Endothelial cell of umbilical vein (primary cell): ENCODE measurements around the gene HDDC2. TPM values are rescaled to one million over a fixed set of nuclear protein-coding genes. Genes with fewer than 3 reads are reported as not detected.

ENCODE experiments used
- BruUV-seq: library from RNA; stranded (reverse); fragments of 400-500 nt; replicated peaks from 2 replicates; lab custom pipeline; 2021; lab: Mats Ljungman, UMichigan
- CTCF ChIA-PET: fragments of 300-600, 350-600 bp; sonication (Branson Sonifier 250); formaldehyde crosslinking; loops from one replicate; lab custom pipeline; 2021; ENCODE audit warnings: antibody characterized with exemption, inconsistent platforms; lab: Charles Lee
- POLR2A ChIA-PET: fragments of 300-600, 350-600 bp; sonication (Branson Sonifier 250); formaldehyde crosslinking; loops from one replicate; lab custom pipeline; 2021; ENCODE audit warnings: antibody characterized with exemption, inconsistent platforms; lab: Charles Lee
- DNase-seq: peaks from one replicate; pipeline ENCODE4 v3.0.0-alpha.2; 2011; ENCODE audit warnings: low read depth, low spot score
- FAIRE-seq: peaks from 2 replicates; lab custom pipeline; 2011; peaks lifted over from hg19 to GRCh38; lab: Jason Lieb, UNC
- H2AFZ ChIP-seq: 2 replicates; pipeline ENCODE4 v1.6.0; 2012; ENCODE audit warnings: low read depth, low read length, control low read depth, inconsistent platforms
- H3K27ac ChIP-seq: 2 replicates; pipeline ENCODE4 v1.5.1; 2011; ENCODE audit warnings: low read depth, mild to moderate bottlenecking, control low read depth, low read length, moderate library complexity; ENCODE audit not compliant: insufficient read depth
- H3K27me3 ChIP-seq, 2 experiments: 2 replicates each; pipeline versions ENCODE4 v1.6.0 to v1.6.1; 2011; ENCODE audit warnings: low read length in 2 of 2, mixed read lengths in 1 of 2; ENCODE audit not compliant: control insufficient read depth in 2 of 2, insufficient read depth in 2 of 2
- H3K36me3 ChIP-seq, 2 experiments: 2 replicates in 1 of 2; 3 replicates in 1 of 2; pipeline ENCODE4 v1.5.1; 2011; ENCODE audit warnings: low read length in 2 of 2, mild to moderate bottlenecking in 1 of 2, moderate library complexity in 1 of 2; ENCODE audit not compliant: control insufficient read depth in 2 of 2, insufficient read depth in 2 of 2; ENCODE audit errors: extremely low read depth in 1 of 2
- H3K4me1 ChIP-seq: 3 replicates; pipeline ENCODE4 v1.5.1; 2011; ENCODE audit warnings: mild to moderate bottlenecking, low read length; ENCODE audit not compliant: control insufficient read depth, insufficient read depth; ENCODE audit errors: extremely low read depth
- H3K4me2 ChIP-seq: 2 replicates; pipeline ENCODE4 v1.6.1; 2011; ENCODE audit warnings: low read length, control low read depth, mixed read lengths; ENCODE audit not compliant: insufficient read depth
- H3K4me3 ChIP-seq, 3 experiments: fragments of 200-600 bp in 1 of 3; sonication (generic), shearing (Covaris generic) in 1 of 3; replicated peaks in 1 of 3; 2 replicates each; pipeline ENCODE4 v1.5.1; 2011 to 2016; ENCODE audit warnings: control low read depth in 3 of 3, low read length in 3 of 3, mild to moderate bottlenecking in 2 of 3, inconsistent platforms in 1 of 3, low read depth in 1 of 3, moderate library complexity in 1 of 3; ENCODE audit not compliant: insufficient read depth in 1 of 3
- H3K79me2 ChIP-seq: 2 replicates; pipeline ENCODE4 v1.6.0; 2012; ENCODE audit warnings: low read length, inconsistent platforms; ENCODE audit not compliant: control insufficient read depth, insufficient read depth
- H3K9ac ChIP-seq: replicated peaks from 2 replicates; pipeline ENCODE3; 2011; ENCODE audit warnings: low read length, control low read depth; ENCODE audit not compliant: insufficient read depth; ENCODE audit errors: extremely low read depth
- H3K9me1 ChIP-seq: replicated peaks from 3 replicates; pipeline ENCODE4 v1.6.0; 2011; ENCODE audit warnings: mild to moderate bottlenecking, low read length; ENCODE audit not compliant: control insufficient read depth, insufficient read depth; ENCODE audit errors: extremely low read depth
- H3K9me3 ChIP-seq: replicated peaks from 2 replicates; pipeline ENCODE4 v1.5.1; 2012; ENCODE audit warnings: low read length, inconsistent platforms; ENCODE audit not compliant: control insufficient read depth, insufficient read depth
- H4K20me1 ChIP-seq: replicated peaks from 2 replicates; pipeline ENCODE3; 2011; ENCODE audit warnings: mild to moderate bottlenecking, low read length; ENCODE audit not compliant: control insufficient read depth, insufficient read depth; ENCODE audit errors: extremely low read depth
- EZH2 ChIP-seq: IDR thresholded peaks from 2 replicates; pipeline ENCODE4 v1.6.1; 2012; ENCODE audit warnings: borderline replicate concordance, low read depth, mild to moderate bottlenecking, moderate library complexity, low read length, inconsistent platforms; ENCODE audit not compliant: severe bottlenecking
- FOS ChIP-seq: IDR thresholded peaks from 2 replicates; pipeline ENCODE4 v1.6.1; 2011; ENCODE audit warnings: mild to moderate bottlenecking, low read length, moderate library complexity, borderline replicate concordance; ENCODE audit not compliant: insufficient read depth
- GATA2 ChIP-seq: IDR thresholded peaks from 2 replicates; pipeline ENCODE4 v1.7.0; 2011; ENCODE audit warnings: low read depth, mild to moderate bottlenecking, moderate library complexity, mixed read lengths, low read length; ENCODE audit not compliant: insufficient read length, insufficient read depth
- JUN ChIP-seq: IDR thresholded peaks from 2 replicates; pipeline ENCODE4 v1.6.1; 2011; ENCODE audit warnings: borderline replicate concordance, low read depth; ENCODE audit not compliant: insufficient read length, insufficient read depth
- MAX ChIP-seq: IDR thresholded peaks from 2 replicates; pipeline ENCODE4 v1.6.1; 2011; ENCODE audit not compliant: insufficient read depth, insufficient read length
- MYC ChIP-seq: IDR thresholded peaks from one replicate; pipeline ENCODE4 v1.6.1; 2011; ENCODE audit warnings: mild to moderate bottlenecking, low read depth, low read length
- POLR2A ChIP-seq: IDR thresholded peaks from 2 replicates; pipeline ENCODE4 v1.6.1; 2012; ENCODE audit warnings: low read depth, mild to moderate bottlenecking, control low read depth, low read length
- POLR2AphosphoS5 ChIP-seq: IDR thresholded peaks from 2 replicates; pipeline ENCODE4 v1.6.1; 2012; ENCODE audit warnings: low read depth, mild to moderate bottlenecking, control low read depth, low read length, moderate library complexity; ENCODE audit not compliant: insufficient read depth
- dilution Hi-C: fragments of 300-500 bp; cut with MboI; formaldehyde crosslinking; loops from one replicate; pipeline ENCODE4 v1.15.0; 2019; ENCODE audit warnings: low sequenced_read_pairs; ENCODE audit not compliant: extremely low pct_ligation_motif_present
- intact Hi-C: fragments of 100-400 bp; cut with micrococcal nuclease; formaldehyde crosslinking; loops from one replicate; pipeline ENCODE4 v1.10.0; 2022
- polyA plus RNA-seq, 4 experiments: library from polyadenylated mRNA; depleted of rRNA in 3 of 4; stranded (reverse) in 3 of 4; unstranded in 1 of 4; fragments of >200 nt; gene quantifications; 2 replicates each; pipeline versions ENCODE4 v1.2.1 to v1.2.3, GENCODE V29; 2011 to 2012; ENCODE audit warnings: missing spikeins in 1 of 4
- total RNA-seq: library from RNA; stranded (reverse); gene quantifications from 2 replicates; pipeline ENCODE4 v1.2.3, GENCODE V29; 2021
- TF ChIP-seq, protein P1 (sequence below), 2 donors: IDR thresholded peaks; 1 replicate in 1 of 2; 2 replicates in 1 of 2; pipeline ENCODE4 v1.5.1; 2011; ENCODE audit warnings: low read length in 2 of 2, mild to moderate bottlenecking in 2 of 2, moderate library complexity in 2 of 2, control low read depth in 1 of 2, inconsistent platforms in 1 of 2, low read depth in 1 of 2; ENCODE audit not compliant: insufficient read depth in 1 of 2; ENCODE audit errors: extremely low read depth in 1 of 2

Gene HDDC2
- total and polyA plus RNA-seq, 2 donors (not counting 3 experiments of a cell fraction or from before 2014, with no cell fraction given), result 12.6 to 13.6 TPM

DNA sequence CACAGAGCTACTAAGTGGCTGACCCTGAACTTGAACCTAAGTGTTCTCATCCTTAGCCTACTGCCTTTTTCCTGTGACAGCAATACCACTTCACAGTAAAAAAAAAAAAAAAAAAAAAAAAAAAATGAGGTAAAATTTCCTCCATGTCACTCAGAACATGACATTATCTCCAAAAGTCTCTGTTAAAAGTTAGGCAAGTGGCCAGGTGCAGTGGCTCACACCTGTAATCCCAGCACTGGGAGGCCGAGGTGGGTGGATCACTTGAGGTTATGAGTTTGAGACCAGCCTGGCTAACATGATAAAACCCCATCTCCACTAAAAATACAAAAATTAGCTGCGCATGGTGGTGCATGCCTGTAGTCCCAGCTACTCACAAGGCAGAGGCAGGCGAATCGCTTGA lies 11.2 kb upstream of the HDDC2 start:
- no peak for DNase-seq
- no peak overlapping the region for H3K4me3 ChIP-seq
- dilution Hi-C loops, result loop anchor here (10.0 kb wide), 1 partner anchor 452 kb away; no protein-coding TSS in a partner anchor
- H2AFZ ChIP-seq, result no peak overlapping the region
- H3K27ac ChIP-seq, result no peak overlapping the region
- no peaks in the 10 kb centered on the region for H4K20me1 ChIP-seq
- H3K79me2 ChIP-seq, result no peaks in the 10 kb centered on the region
- H3K9me1 ChIP-seq, result no peaks in the 10 kb centered on the region
- H3K4me1 ChIP-seq, result peaks cover 4% of the 10 kb centered on the region
- H3K27me3 ChIP-seq, result peaks cover 11 to 19% of the 10 kb centered on the region in 2 experiments
- no TSS peak for BruUV-seq
- FAIRE-seq, result no peak
- no peaks in the 10 kb centered on the region for H3K9me3 ChIP-seq
- intact Hi-C loops, result loop anchor here (5.0 kb wide), 2 partner anchors 299 to 644 kb away; partner anchors contain the start of gene HINT3
- no peak overlapping the region for H3K9ac ChIP-seq
- ChIA-PET CTCF (interaction anchor here (0.7 to 10.1 kb wide), 14 partner anchors 10 to 682 kb away, joined by 3 to 439 read pairs (median 12); partner anchors contain the start of genes HDDC2 and HEY2), POLR2A (interaction anchor here (0.7 kb wide), 1 partner anchor 1973 kb away, joined by 8 read pairs; no protein-coding TSS in a partner anchor)
- no peak for TF ChIP-seq POLR2AphosphoS5
- TF ChIP-seq FOS, result no peak
- no peak for TF ChIP-seq JUN
- TF ChIP-seq EZH2, result no peak
- TF ChIP-seq GATA2, result no peak
- TF ChIP-seq MYC, result no peak
- TF ChIP-seq, protein P1, sequence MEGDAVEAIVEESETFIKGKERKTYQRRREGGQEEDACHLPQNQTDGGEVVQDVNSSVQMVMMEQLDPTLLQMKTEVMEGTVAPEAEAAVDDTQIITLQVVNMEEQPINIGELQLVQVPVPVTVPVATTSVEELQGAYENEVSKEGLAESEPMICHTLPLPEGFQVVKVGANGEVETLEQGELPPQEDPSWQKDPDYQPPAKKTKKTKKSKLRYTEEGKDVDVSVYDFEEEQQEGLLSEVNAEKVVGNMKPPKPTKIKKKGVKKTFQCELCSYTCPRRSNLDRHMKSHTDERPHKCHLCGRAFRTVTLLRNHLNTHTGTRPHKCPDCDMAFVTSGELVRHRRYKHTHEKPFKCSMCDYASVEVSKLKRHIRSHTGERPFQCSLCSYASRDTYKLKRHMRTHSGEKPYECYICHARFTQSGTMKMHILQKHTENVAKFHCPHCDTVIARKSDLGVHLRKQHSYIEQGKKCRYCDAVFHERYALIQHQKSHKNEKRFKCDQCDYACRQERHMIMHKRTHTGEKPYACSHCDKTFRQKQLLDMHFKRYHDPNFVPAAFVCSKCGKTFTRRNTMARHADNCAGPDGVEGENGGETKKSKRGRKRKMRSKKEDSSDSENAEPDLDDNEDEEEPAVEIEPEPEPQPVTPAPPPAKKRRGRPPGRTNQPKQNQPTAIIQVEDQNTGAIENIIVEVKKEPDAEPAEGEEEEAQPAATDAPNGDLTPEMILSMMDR (IDR thresholded peaks at IDR 0.05; ENCODE audit: extremely low read depth in 1 of 2, insufficient read depth in 1 of 2, low read depth in 1 of 2, low read length in 2 of 2), result no peak
- no peak for TF ChIP-seq POLR2A
- no peak for TF ChIP-seq MAX
- no peak overlapping the region for H3K4me2 ChIP-seq
- no peaks in the 10 kb centered on the region for H3K36me3 ChIP-seq
